ENCODE results near the gene HYAL4.
A peak's percentile ranks its signal among the peaks of the same experiment; 100 is the strongest.

HYAL4 gene

DNA sequence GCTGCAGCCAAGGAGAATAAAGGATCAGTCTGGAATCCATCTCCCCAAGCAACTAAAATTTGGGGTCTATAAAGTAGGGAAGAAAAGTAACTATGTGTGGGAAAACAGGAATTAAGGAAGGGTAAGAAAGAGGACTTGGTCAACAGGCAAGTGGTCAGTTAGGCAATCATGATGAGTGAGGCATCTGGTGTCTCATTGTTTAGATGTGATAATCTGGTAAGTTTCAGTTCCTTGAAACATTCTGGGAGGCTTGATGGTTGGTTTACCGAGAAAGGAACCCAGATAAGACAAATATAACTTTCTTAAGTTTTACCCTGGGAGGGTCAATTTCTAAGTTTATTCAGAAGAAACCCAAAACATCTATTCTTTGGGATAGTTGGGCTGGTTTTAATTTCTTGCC lies 22.3 kb downstream of the HYAL4 start:
- H3K9me3 ChIP-seq (ENCODE audit: control insufficient read depth, insufficient read depth, low read length) = no peaks in the 10 kb centered on the region
- H3K4me1 ChIP-seq (ENCODE audit: control insufficient read depth, low read length) = no peaks in the 10 kb centered on the region
- H3K27ac ChIP-seq (ENCODE audit: low read depth, low read length) = no peak overlapping the region
- 0 out of 2 replicates have a peak, but pooled peaks cover 2% of the 10 kb centered on the region for H3K27me3 ChIP-seq (ENCODE audit: control insufficient read depth, low read length)
- no peak overlapping the region for H3K4me3 ChIP-seq (ENCODE audit: low read length)
- H4K20me1 ChIP-seq (ENCODE audit: control insufficient read depth, insufficient read depth, low read depth, low read length) = no peaks in the 10 kb centered on the region
- H3F3A ChIP-seq (ENCODE audit: control insufficient read depth, insufficient read depth) = no peaks in the 10 kb centered on the region
- no peaks in the 10 kb centered on the region for H3K36me3 ChIP-seq (ENCODE audit: control insufficient read depth, low read length)
- H3K9me2 ChIP-seq (replicated peaks; ENCODE audit: control insufficient read depth, low read length) = no peaks in the 10 kb centered on the region
- no peak overlapping the region for H3K4me2 ChIP-seq (ENCODE audit: low read length)
- H3K79me2 ChIP-seq (ENCODE audit: control insufficient read depth, low read length) = no peaks in the 10 kb centered on the region
- TF ChIP-seq, protein P1, sequence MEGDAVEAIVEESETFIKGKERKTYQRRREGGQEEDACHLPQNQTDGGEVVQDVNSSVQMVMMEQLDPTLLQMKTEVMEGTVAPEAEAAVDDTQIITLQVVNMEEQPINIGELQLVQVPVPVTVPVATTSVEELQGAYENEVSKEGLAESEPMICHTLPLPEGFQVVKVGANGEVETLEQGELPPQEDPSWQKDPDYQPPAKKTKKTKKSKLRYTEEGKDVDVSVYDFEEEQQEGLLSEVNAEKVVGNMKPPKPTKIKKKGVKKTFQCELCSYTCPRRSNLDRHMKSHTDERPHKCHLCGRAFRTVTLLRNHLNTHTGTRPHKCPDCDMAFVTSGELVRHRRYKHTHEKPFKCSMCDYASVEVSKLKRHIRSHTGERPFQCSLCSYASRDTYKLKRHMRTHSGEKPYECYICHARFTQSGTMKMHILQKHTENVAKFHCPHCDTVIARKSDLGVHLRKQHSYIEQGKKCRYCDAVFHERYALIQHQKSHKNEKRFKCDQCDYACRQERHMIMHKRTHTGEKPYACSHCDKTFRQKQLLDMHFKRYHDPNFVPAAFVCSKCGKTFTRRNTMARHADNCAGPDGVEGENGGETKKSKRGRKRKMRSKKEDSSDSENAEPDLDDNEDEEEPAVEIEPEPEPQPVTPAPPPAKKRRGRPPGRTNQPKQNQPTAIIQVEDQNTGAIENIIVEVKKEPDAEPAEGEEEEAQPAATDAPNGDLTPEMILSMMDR (IDR thresholded peaks at IDR 0.05; ENCODE audit: low read depth, low read length, poor library complexity, severe bottlenecking) = no peak
- TF ChIP-seq EZH2phosphoT487 (IDR thresholded peaks at IDR 0.05; ENCODE audit: borderline replicate concordance, low read length) = no peak

DNA sequence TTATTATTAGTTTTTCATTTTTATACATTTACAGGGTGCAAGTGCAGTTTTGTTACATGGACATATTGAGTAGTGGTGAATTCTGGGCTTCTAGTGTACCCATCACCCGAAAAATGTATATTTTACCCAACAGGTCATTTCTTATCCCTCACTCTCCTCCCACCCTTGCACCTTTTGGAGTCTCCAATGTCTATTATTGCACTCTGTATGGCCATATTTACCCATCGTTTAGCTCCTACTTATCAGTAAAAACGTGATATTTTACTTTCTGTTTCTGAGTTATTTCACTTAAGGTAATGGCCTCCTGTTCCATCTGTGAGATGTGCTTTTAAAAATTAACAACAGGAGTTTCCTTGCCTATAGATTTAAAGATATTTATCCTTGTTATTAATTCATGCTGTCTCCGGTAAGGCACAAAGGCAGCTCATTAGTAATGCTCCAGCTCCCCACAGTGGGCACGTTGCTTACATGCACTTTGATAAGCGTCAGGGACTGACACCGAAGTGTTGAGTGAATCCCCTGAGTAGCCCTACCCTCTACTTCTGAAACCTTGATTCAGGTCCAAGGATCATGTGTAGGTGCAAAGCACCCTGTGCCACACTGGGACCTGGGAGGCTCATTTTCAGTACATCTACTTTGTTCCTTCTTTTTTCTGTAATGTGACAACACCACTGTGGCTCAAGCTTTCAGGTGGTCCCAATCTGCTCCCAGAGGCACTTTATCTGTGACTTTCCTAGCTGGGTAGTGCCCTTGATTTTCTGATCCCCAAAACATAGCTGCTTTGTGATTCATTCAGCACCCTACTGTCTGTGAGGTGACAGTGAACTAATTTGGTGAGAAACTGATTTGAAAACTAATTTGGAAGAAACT lies 27.3 kb downstream of the HYAL4 start:
- H3K27me3 ChIP-seq (ENCODE audit: control insufficient read depth, low read length) = peaks cover 6% of the 10 kb centered on the region; the same call in 1 of the 2 replicates
- no peak for TF ChIP-seq EZH2phosphoT487 (IDR thresholded peaks at IDR 0.05; ENCODE audit: borderline replicate concordance, low read length)
- TF ChIP-seq, protein P1 (IDR thresholded peaks at IDR 0.05; ENCODE audit: low read depth, low read length, poor library complexity, severe bottlenecking) = peak; percentile 54
- no peaks in the 10 kb centered on the region for H3K79me2 ChIP-seq (ENCODE audit: control insufficient read depth, low read length)

DNA sequence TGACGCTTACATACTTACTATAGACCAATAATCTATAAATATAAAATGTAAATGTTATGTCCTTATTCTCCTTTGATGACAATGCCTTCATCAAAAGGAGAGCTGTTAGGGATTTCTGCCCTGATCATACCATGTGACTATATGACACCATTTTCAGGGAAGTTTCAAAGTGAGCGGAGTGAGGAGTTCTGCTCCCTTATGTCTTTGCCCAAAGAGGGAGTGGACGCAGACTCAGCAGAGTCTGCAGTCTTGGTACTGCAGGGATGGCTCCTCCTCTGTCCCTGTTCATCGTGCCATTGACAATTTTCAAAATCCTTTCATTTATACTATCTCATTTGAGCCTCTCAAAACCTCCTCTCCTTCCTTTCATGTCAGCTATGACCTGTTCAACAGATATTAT lies 27.9 kb downstream of the HYAL4 start:
- no peaks in the 10 kb centered on the region for H3K79me2 ChIP-seq (ENCODE audit: control insufficient read depth, low read length)
- H3F3A ChIP-seq (ENCODE audit: control insufficient read depth, insufficient read depth) = no peaks in the 10 kb centered on the region
- no peaks in the 10 kb centered on the region for H3K9me3 ChIP-seq (ENCODE audit: control insufficient read depth, insufficient read depth, low read length)
- no peak overlapping the region for H3K4me3 ChIP-seq (ENCODE audit: low read length)
- H3K36me3 ChIP-seq (ENCODE audit: control insufficient read depth, low read length) = no peaks in the 10 kb centered on the region
- no peaks in the 10 kb centered on the region for H3K9me2 ChIP-seq (replicated peaks; ENCODE audit: control insufficient read depth, low read length)
- H3K4me2 ChIP-seq (ENCODE audit: low read length) = no peak overlapping the region
- H3K4me1 ChIP-seq (ENCODE audit: control insufficient read depth, low read length) = no peaks in the 10 kb centered on the region
- TF ChIP-seq EZH2phosphoT487 (IDR thresholded peaks at IDR 0.05; ENCODE audit: borderline replicate concordance, low read length) = no peak
- TF ChIP-seq, protein P1 (IDR thresholded peaks at IDR 0.05; ENCODE audit: low read depth, low read length, poor library complexity, severe bottlenecking) = no peak
- no peaks in the 10 kb centered on the region for H4K20me1 ChIP-seq (ENCODE audit: control insufficient read depth, insufficient read depth, low read depth, low read length)
- no peak overlapping the region for H3K27ac ChIP-seq (ENCODE audit: low read depth, low read length)
- peaks cover 6% of the 10 kb centered on the region; the same call in 1 of the 2 replicates for H3K27me3 ChIP-seq (ENCODE audit: control insufficient read depth, low read length)

More for the DNA sequence above, 27.3 kb downstream of the HYAL4 start:
- Histone ChIP-seq H3F3A (ENCODE audit: control insufficient read depth, insufficient read depth) (no peaks in the 10 kb centered on the region), H3K4me1 (ENCODE audit: control insufficient read depth, low read length) (no peaks in the 10 kb centered on the region), H3K9me2 (replicated peaks; ENCODE audit: control insufficient read depth, low read length) (no peaks in the 10 kb centered on the region), H3K4me2 (ENCODE audit: low read length) (no peak overlapping the region), H3K36me3 (ENCODE audit: control insufficient read depth, low read length) (no peaks in the 10 kb centered on the region), H4K20me1 (ENCODE audit: control insufficient read depth, insufficient read depth, low read depth, low read length) (no peaks in the 10 kb centered on the region), H3K4me3 (ENCODE audit: low read length) (no peak overlapping the region), H3K27ac (ENCODE audit: low read depth, low read length) (no peak overlapping the region), H3K9me3 (ENCODE audit: control insufficient read depth, insufficient read depth, low read length) (no peaks in the 10 kb centered on the region)

Measured in DOHH2 (cell line).